ENCODE measurements around the gene SPATA45.

DNA sequence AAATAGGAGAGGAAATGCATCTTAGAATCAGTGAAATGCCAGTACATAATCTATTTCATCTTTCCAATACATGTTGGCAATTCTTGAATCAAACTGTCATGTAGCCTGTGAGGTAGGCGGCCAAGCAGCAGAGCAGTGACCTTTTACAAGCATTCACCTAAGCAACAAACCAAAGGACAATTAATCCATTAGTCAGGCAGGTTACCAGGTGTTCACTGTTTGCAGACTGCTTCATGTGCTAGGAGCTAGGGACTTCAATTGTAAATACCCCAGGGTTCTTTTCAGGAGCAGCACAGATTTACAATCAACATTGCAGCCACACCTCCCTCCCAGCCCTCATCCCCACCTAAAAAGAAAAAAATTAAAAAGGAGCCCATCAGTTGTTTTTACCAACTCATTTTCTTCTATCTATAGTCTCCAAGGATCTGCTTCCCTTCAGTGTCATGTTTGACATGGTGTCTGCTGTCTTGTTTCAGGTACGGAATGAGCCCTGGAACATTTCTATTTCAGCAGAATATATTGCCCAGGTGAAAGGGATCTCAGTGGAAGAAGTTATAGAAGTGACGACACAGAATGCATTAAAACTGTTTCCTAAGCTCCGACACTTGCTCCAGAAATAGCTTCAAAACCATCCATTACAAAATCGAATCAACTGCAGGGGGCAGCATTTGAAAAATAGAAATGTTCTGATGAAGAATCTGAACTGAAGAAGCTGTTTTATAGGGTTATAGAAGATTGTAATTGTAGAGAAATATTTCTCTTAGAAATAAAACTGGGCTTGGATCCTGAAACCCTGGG lies 32.7 kb downstream of the SPATA45 start:
- TF ChIP-seq, protein P1, sequence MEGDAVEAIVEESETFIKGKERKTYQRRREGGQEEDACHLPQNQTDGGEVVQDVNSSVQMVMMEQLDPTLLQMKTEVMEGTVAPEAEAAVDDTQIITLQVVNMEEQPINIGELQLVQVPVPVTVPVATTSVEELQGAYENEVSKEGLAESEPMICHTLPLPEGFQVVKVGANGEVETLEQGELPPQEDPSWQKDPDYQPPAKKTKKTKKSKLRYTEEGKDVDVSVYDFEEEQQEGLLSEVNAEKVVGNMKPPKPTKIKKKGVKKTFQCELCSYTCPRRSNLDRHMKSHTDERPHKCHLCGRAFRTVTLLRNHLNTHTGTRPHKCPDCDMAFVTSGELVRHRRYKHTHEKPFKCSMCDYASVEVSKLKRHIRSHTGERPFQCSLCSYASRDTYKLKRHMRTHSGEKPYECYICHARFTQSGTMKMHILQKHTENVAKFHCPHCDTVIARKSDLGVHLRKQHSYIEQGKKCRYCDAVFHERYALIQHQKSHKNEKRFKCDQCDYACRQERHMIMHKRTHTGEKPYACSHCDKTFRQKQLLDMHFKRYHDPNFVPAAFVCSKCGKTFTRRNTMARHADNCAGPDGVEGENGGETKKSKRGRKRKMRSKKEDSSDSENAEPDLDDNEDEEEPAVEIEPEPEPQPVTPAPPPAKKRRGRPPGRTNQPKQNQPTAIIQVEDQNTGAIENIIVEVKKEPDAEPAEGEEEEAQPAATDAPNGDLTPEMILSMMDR (IDR thresholded peaks at IDR 0.05; ENCODE audit: low read depth, low read length, missing input control), result peak; percentile 33
- TF ChIP-seq TAF1 (conservative IDR thresholded peaks at IDR 0.05) (no peak), SP1 (IDR thresholded peaks at IDR 0.05) (no peak), FOXA1 (IDR thresholded peaks at IDR 0.05) (no peak), JUND (IDR thresholded peaks at IDR 0.05) (no peak), YY1 (IDR thresholded peaks at IDR 0.05) (no peak)
- TF ChIP-seq, protein P2, sequence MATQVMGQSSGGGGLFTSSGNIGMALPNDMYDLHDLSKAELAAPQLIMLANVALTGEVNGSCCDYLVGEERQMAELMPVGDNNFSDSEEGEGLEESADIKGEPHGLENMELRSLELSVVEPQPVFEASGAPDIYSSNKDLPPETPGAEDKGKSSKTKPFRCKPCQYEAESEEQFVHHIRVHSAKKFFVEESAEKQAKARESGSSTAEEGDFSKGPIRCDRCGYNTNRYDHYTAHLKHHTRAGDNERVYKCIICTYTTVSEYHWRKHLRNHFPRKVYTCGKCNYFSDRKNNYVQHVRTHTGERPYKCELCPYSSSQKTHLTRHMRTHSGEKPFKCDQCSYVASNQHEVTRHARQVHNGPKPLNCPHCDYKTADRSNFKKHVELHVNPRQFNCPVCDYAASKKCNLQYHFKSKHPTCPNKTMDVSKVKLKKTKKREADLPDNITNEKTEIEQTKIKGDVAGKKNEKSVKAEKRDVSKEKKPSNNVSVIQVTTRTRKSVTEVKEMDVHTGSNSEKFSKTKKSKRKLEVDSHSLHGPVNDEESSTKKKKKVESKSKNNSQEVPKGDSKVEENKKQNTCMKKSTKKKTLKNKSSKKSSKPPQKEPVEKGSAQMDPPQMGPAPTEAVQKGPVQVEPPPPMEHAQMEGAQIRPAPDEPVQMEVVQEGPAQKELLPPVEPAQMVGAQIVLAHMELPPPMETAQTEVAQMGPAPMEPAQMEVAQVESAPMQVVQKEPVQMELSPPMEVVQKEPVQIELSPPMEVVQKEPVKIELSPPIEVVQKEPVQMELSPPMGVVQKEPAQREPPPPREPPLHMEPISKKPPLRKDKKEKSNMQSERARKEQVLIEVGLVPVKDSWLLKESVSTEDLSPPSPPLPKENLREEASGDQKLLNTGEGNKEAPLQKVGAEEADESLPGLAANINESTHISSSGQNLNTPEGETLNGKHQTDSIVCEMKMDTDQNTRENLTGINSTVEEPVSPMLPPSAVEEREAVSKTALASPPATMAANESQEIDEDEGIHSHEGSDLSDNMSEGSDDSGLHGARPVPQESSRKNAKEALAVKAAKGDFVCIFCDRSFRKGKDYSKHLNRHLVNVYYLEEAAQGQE (IDR thresholded peaks at IDR 0.05), result no peak

All from liver (tissue), 3 donors.